IMR-90 (cell line): ENCODE data around the gene ZSCAN30. TPM values are rescaled to one million over a fixed set of nuclear protein-coding genes. Genes with fewer than 3 reads are reported as not detected.

Source experiments
- ATAC-seq: fragments of 200-7000 bp; cut with Tn5 transposase; 2 replicates; pipeline ENCODE4 v1.9.1; 2020; ENCODE audit warnings: low read depth, mild to moderate bottlenecking, moderate library complexity
- BruUV-seq: library from RNA; stranded (reverse); fragments of 400-500 nt; replicated peaks from 2 replicates; lab custom pipeline; 2021; lab: Mats Ljungman, UMichigan
- CTCF ChIA-PET: fragments of 300-600 bp; formaldehyde crosslinking; extraction: SDS; loops from one replicate; lab custom pipeline; 2021; ENCODE audit warnings: antibody characterized with exemption; lab: Yijun Ruan, JAX
- POLR2A ChIA-PET: fragments of 300-600 bp; sonication (Branson Sonifier 250); formaldehyde crosslinking; loops from one replicate; lab custom pipeline; 2022; ENCODE audit warnings: antibody characterized with exemption; ENCODE audit not compliant: unreplicated experiment; lab: Charles Lee
- DNase-seq: peaks from one replicate; pipeline ENCODE4 v3.0.0; 2013
- H2AFZ ChIP-seq: replicated peaks from 2 replicates; pipeline ENCODE3; 2013; ENCODE audit warnings: low read length, mild to moderate bottlenecking; ENCODE audit not compliant: poor library complexity
- H2AK5ac ChIP-seq: 2 replicates; pipeline ENCODE4 v1.6.1; 2013; ENCODE audit warnings: low read depth, low read length, inconsistent platforms
- H2AK9ac ChIP-seq: replicated peaks from 2 replicates; pipeline ENCODE3; 2013; ENCODE audit warnings: mild to moderate bottlenecking, low read depth, low read length, moderate library complexity; ENCODE audit not compliant: poor library complexity
- H2BK120ac ChIP-seq: 2 replicates; pipeline ENCODE4 v1.6.1; 2013; ENCODE audit warnings: low read depth, low read length, inconsistent platforms
- H2BK15ac ChIP-seq: 3 replicates; pipeline ENCODE4 v1.6.1; 2013; ENCODE audit warnings: low read depth, low read length, inconsistent platforms
- H2BK20ac ChIP-seq: 2 replicates; pipeline ENCODE4 v1.6.1; 2013; ENCODE audit warnings: low read depth, mild to moderate bottlenecking, inconsistent platforms, low read length, moderate library complexity
- H2BK5ac ChIP-seq: 2 replicates; pipeline ENCODE4 v1.6.1; 2013; ENCODE audit warnings: mild to moderate bottlenecking, low read depth, low read length, inconsistent platforms; ENCODE audit not compliant: poor library complexity, severe bottlenecking
- H3K14ac ChIP-seq: replicated peaks from 2 replicates; pipeline ENCODE4 v1.6.1; 2013; ENCODE audit warnings: low read depth, low read length, inconsistent platforms
- H3K18ac ChIP-seq: 2 replicates; pipeline ENCODE4 v1.6.1; 2013; ENCODE audit warnings: low read depth, low read length, control low read depth
- H3K23ac ChIP-seq: 2 replicates; pipeline ENCODE4 v1.6.1; 2013; ENCODE audit warnings: low read depth, low read length, inconsistent platforms
- H3K27ac ChIP-seq: 2 replicates; pipeline ENCODE4 v1.5.1; 2013; ENCODE audit warnings: mild to moderate bottlenecking, control low read depth, low read length; ENCODE audit not compliant: insufficient read depth
- H3K27me3 ChIP-seq: 2 replicates; pipeline ENCODE4 v1.6.1; 2013; ENCODE audit warnings: low read length; ENCODE audit not compliant: control insufficient read depth, insufficient read depth
- H3K36me3 ChIP-seq: 2 replicates; pipeline ENCODE4 v1.6.1; 2013; ENCODE audit warnings: low read length, mixed read lengths; ENCODE audit not compliant: control insufficient read depth, insufficient read depth
- H3K4ac ChIP-seq: 2 replicates; pipeline ENCODE4 v1.6.1; 2013; ENCODE audit warnings: low read depth, low read length, inconsistent platforms
- H3K4me1 ChIP-seq: 2 replicates; pipeline ENCODE4 v1.6.1; 2013; ENCODE audit warnings: low read length, mixed read lengths; ENCODE audit not compliant: control insufficient read depth, insufficient read depth
- H3K4me2 ChIP-seq: 2 replicates; pipeline ENCODE4 v1.6.1; 2013; ENCODE audit warnings: low read depth, mild to moderate bottlenecking, control low read depth, low read length, moderate library complexity
- H3K4me3 ChIP-seq: 2 replicates; pipeline ENCODE4 v1.5.1; 2013; ENCODE audit warnings: low read depth, mild to moderate bottlenecking, control low read depth, low read length, moderate library complexity; ENCODE audit not compliant: insufficient read depth
- H3K56ac ChIP-seq: 2 replicates; pipeline ENCODE4 v1.6.1; 2013; ENCODE audit warnings: low read length, inconsistent platforms; ENCODE audit not compliant: insufficient read depth; ENCODE audit errors: extremely low read depth
- H3K79me1 ChIP-seq, 2 experiments: 2 replicates each; pipeline ENCODE4 v1.6.1; 2013; ENCODE audit warnings: low read length in 2 of 2, inconsistent platforms in 1 of 2, low read depth in 1 of 2
- H3K9ac ChIP-seq: 2 replicates; pipeline ENCODE4 v1.6.1; 2013; ENCODE audit warnings: low read depth, low read length, control low read depth
- H3K9me1 ChIP-seq: 2 replicates; pipeline ENCODE4 v1.6.1; 2013; ENCODE audit warnings: low read length, inconsistent platforms; ENCODE audit not compliant: insufficient read depth
- H3K9me3 ChIP-seq: 2 replicates; pipeline ENCODE4 v1.6.1; 2013; ENCODE audit warnings: low read length; ENCODE audit not compliant: control insufficient read depth, insufficient read depth
- H4K20me1 ChIP-seq: 2 replicates; pipeline ENCODE4 v1.6.1; 2013; ENCODE audit warnings: low read length, inconsistent platforms; ENCODE audit not compliant: insufficient read depth
- H4K5ac ChIP-seq: 2 replicates; pipeline ENCODE4 v1.6.1; 2013; ENCODE audit warnings: mild to moderate bottlenecking, low read depth, low read length, control low read depth
- H4K8ac ChIP-seq, 2 experiments: 2 replicates each; pipeline ENCODE4 v1.6.1; 2013; ENCODE audit warnings: low read depth in 2 of 2, low read length in 2 of 2, control low read depth in 1 of 2, inconsistent platforms in 1 of 2
- H4K91ac ChIP-seq: 2 replicates; pipeline ENCODE4 v1.6.1; 2013; ENCODE audit warnings: low read depth, low read length, inconsistent platforms; ENCODE audit not compliant: insufficient read depth
- CEBPB ChIP-seq: IDR thresholded peaks from 2 replicates; pipeline ENCODE4 v1.6.1; 2012; ENCODE audit warnings: low read depth, low read length, improper control_type of control experiment
- FOS ChIP-seq: fragments of 150-350 bp; IDR thresholded peaks from 2 replicates; pipeline ENCODE4 v1.6.1; 2016; ENCODE audit warnings: low read depth, low read length
- WGBS, 2 experiments: methylation state at CpG; one replicate each; pipeline versions ENCODE4 v1.1.5 to v1.1.7; 2013; ENCODE audit warnings: missing lambda C conversion rate in 2 of 2; ENCODE audit not compliant: insufficient read length in 1 of 2; ENCODE audit errors: extremely low coverage in 2 of 2; 5-methylcytosine and 5-hydroxymethylcytosine counted together
- dilution Hi-C: fragments of 300-500 bp; cut with HindIII; formaldehyde crosslinking; loops from one replicate; pipeline ENCODE4 v1.14.3; 2018; ENCODE audit warnings: low sequenced_read_pairs; ENCODE audit not compliant: unreplicated experiment
- in situ Hi-C: fragments of 300-500 bp; cut with MboI; formaldehyde crosslinking; loops from 3 replicates; pipeline ENCODE4 v1.14.3; 2019; ENCODE audit warnings: low sequenced_read_pairs, inconsistent platforms, mixed read lengths
- intact Hi-C: fragments of 100-400 bp; cut with micrococcal nuclease; formaldehyde crosslinking; loops from 2 replicates; pipeline ENCODE4 v1.10.0; 2022
- polyA plus RNA-seq, 3 experiments: library from polyadenylated mRNA; depleted of rRNA; stranded (reverse); fragments of >200 nt; gene quantifications; 2 replicates each; pipeline ENCODE4 v1.2.3, GENCODE V29; 2012; ENCODE audit warnings: low replicate concordance in 1 of 3
- total RNA-seq: library from RNA; depleted of rRNA; stranded (reverse); fragments of >200 nt; gene quantifications from 2 replicates; pipeline ENCODE4 v1.2.3, GENCODE V29; 2012

ZSCAN30 gene
- total and polyA plus RNA-seq, 2 of the 4 experiments (the other 2 are of a cell fraction), result 9.9 to 17.7 TPM

DNA sequence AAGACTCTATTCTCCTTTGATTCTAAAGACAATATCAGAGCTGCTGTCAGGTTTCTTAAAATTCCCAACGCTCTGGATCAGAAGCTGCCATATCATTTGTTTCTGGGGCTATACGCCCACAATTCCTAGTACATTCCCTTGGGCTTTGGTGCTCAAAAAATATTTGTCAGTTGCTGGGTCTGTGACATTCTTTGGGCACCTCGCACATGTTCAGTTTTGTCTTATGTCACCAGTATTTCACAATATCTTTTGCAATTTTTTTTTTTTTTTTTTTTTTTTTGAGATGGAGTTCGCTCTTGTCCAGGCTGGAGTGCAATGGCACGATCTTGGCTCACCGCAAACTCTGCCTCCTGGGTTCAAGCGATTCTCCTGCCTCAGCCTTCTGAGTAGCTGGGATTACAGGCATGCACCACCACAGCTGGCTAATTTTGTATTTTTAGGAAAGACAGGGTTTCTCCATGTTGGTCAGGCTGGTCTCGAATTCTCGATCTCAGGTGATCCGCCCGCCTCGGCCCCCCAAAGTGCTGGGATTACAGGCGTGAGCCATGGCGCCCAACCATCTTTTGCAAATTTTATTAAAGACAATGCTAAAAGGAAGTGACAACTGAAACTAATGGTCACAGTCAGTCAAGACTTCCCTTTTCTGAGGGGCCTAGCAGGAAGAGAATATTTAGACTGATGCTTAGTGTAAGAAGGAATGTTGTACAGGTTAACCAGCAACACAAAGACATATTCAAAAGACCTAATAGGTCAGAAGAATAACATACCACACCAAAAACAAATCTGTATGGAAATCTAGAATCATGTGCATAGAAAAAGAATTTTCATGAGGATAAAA, 42.4 kb downstream of the ZSCAN30 start:
- no peaks in the 10 kb centered on the region for H3K9me1 ChIP-seq

More for the DNA sequence above, 42.4 kb downstream of the ZSCAN30 start:
- POLR2A ChIA-PET, result no interaction called here
- Histone ChIP-seq H3K9me3 (peaks cover 48% of the 10 kb centered on the region), H4K8ac (no peak overlapping the region), H3K14ac (no peak overlapping the region), H3K23ac (no peak overlapping the region), H4K20me1 (no peaks in the 10 kb centered on the region), H3K9ac (no peak overlapping the region), H3K4ac (no peak overlapping the region), H3K79me1 (peaks cover 6 to 7% of the 10 kb centered on the region in 2 experiments), H2BK5ac (no peak overlapping the region), H3K18ac (no peak overlapping the region), H2AFZ (no peak overlapping the region), H4K91ac (no peak overlapping the region), H3K36me3 (peaks cover 59% of the 10 kb centered on the region), H3K4me1 (no peaks in the 10 kb centered on the region), H3K4me3 (no peak overlapping the region), H2BK120ac (no peak overlapping the region), H3K56ac (no peak overlapping the region), H4K5ac (no peak overlapping the region), H3K27ac (no peak overlapping the region), H3K27me3 (no peaks in the 10 kb centered on the region), H2AK9ac (no peak overlapping the region), H2BK20ac (no peak overlapping the region), H2AK5ac (no peak overlapping the region), H2BK15ac (no peak overlapping the region), H3K4me2 (no peak overlapping the region)
- no peak for ATAC-seq
- TF ChIP-seq CEBPB, result peak; percentile 41; the same call in 1 of the 2 replicates
- no peak for TF ChIP-seq FOS
- no peak for DNase-seq
- CTCF ChIA-PET, result no interaction called here
- dilution Hi-C loops (no loop called here), intact Hi-C loops (no loop called here), in situ Hi-C loops (loop anchor here (25.0 kb wide), 1 partner anchor 715 kb away; the partner anchor contains the start of gene RMP24)
- WGBS, 2 experiments, result 100% methylated on average over 1 of the region's 14 CpGs; no CpG with 5 or more reads in 1 of the 2 experiments
- BruUV-seq, result no TSS peak
